Type B pancreatic cell (in vitro differentiated cells): ENCODE data around the gene SLC5A5. TPM values are rescaled to one million over a fixed set of nuclear protein-coding genes. Genes with fewer than 3 reads are reported as not detected.

ENCODE experiments used
- DNase-seq: peaks from one replicate; pipeline ENCODE4 v3.0.0; 2021; ENCODE audit warnings: mixed read lengths; ENCODE audit not compliant: unreplicated experiment; ENCODE audit errors: extremely low spot score
- H3K27ac Mint-ChIP-seq: 2 replicates; pipeline ENCODE4 v1.8.0; 2021; ENCODE audit warnings: mild to moderate bottlenecking, mixed read lengths
- H3K27me3 Mint-ChIP-seq: 2 replicates; pipeline ENCODE4 v1.8.0; 2021; ENCODE audit warnings: mixed read lengths
- H3K36me3 Mint-ChIP-seq: 2 replicates; pipeline ENCODE4 v1.8.0; 2021; ENCODE audit warnings: mixed read lengths
- H3K4me1 Mint-ChIP-seq: one replicate; pipeline ENCODE4 v1.8.0; 2021; ENCODE audit warnings: mixed read lengths; ENCODE audit not compliant: unreplicated experiment
- H3K4me3 Mint-ChIP-seq: 2 replicates; pipeline ENCODE4 v1.8.0; 2021; ENCODE audit warnings: mild to moderate bottlenecking, mixed read lengths
- H3K9me3 Mint-ChIP-seq: 2 replicates; pipeline ENCODE4 v1.8.0; 2021; ENCODE audit warnings: mixed read lengths
- total RNA-seq: library from RNA; stranded (reverse); gene quantifications from 2 replicates; pipeline ENCODE4 v1.2.1, GENCODE V29; 2021; ENCODE audit warnings: low replicate concordance
- TF ChIP-seq, protein P1 (sequence below): fragments of 200-600 bp; sonication (generic); conservative IDR thresholded peaks from 2 replicates; pipeline ENCODE4 v1.5.0; 2021; ENCODE audit warnings: antibody characterized with exemption, mild to moderate bottlenecking

The SLC5A5 gene
- total RNA-seq, 1 donor from 2014 or later: 0.75 TPM

GRCh38 chr19:17831419-17831888, 40.3 kb upstream of the SLC5A5 start:
- Mint-ChIP-seq H3K4me3 (peak overlapping the region; percentile 90), H3K36me3 (no peaks in the 10 kb centered on the region), H3K27me3 (peaks cover 21% of the 10 kb centered on the region), H3K4me1 (peaks cover 10% of the 10 kb centered on the region), H3K9me3 (no peaks in the 10 kb centered on the region), H3K27ac (no peak overlapping the region)
- TF ChIP-seq, protein P1, sequence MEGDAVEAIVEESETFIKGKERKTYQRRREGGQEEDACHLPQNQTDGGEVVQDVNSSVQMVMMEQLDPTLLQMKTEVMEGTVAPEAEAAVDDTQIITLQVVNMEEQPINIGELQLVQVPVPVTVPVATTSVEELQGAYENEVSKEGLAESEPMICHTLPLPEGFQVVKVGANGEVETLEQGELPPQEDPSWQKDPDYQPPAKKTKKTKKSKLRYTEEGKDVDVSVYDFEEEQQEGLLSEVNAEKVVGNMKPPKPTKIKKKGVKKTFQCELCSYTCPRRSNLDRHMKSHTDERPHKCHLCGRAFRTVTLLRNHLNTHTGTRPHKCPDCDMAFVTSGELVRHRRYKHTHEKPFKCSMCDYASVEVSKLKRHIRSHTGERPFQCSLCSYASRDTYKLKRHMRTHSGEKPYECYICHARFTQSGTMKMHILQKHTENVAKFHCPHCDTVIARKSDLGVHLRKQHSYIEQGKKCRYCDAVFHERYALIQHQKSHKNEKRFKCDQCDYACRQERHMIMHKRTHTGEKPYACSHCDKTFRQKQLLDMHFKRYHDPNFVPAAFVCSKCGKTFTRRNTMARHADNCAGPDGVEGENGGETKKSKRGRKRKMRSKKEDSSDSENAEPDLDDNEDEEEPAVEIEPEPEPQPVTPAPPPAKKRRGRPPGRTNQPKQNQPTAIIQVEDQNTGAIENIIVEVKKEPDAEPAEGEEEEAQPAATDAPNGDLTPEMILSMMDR: no peak
- no peak for DNase-seq

DNA sequence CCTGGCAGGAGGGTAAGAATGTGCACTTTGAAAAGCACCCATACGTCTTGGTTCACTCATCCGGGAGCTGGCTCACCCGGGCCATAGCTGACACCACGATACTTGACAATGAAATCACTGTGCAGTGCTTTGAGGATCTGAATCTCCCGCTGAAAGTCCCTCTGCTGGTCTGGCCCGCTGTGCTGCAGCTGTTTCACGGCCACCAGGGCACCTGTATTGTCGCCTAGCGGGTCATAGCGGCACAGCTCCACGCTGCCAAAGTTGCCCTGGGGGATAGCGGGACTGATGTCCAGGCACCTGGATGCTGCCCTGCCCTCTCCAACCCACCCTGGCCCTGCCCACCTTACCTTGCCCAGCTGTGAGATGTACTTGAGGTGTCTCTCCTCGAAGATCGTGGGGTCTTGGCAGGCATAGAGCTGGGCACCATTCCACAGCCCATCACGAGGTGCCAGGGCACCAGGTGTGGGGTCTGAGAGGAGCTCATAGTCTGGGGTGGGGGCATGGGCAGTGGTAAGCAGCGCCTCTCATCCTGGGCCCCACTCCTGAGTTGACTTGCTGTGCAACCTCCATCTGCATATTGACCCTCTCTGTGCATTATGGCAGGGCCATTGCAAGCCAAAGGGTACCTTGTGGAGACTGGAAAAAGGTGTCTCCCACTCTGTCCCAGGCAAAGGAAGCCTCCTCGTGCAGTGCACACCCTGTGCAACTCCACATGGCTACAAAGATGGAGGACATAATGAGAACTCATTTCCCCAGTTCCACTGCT, 39.1 kb upstream of the SLC5A5 start:
- peaks cover 10% of the 10 kb centered on the region for H3K4me1 Mint-ChIP-seq
- no peaks in the 10 kb centered on the region for H3K9me3 Mint-ChIP-seq

DNA sequence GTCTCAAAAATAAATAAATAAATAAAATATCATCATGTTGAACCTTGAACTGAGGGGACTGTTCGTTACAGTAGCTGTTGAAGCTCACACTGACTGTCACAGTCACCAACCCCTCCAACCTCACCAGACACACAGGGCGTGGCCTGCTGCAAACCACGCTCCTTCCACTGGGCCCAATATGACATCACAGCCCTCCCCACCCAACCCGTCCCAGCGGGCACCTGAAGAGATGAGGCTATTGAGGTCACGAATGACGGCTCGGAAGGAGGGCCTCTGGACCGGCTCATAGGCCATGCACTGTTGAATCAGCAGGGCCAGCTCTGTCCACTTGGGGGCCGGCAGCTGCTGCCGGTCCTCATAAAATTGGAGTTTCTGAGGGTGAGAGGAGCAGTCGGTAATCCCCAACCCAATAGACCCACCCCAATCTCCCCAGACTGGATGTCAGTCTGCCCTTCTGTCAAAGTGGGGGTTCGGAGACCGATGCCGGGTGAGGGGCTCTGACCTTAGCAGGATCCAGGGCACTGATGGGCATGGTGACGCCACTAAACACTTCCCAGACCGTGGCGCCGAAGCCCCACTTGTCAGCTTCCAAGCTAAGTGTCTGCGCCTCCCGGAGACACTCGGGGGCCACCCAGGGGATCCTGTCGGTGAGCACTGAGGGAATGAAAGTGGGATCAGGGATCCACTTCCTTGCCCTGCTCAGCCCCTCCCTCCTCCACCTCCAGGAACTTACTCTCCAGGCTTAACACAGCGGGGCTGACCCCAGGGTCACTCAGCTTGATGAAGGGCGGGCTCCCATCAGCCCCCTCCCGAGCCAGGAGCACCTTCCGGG, 37.2 kb upstream of the SLC5A5 start:
- no peak overlapping the region for H3K27ac Mint-ChIP-seq
- no peak for DNase-seq

More for the DNA sequence above, 39.1 kb upstream of the SLC5A5 start:
- Mint-ChIP-seq H3K4me3 (no peak overlapping the region), H3K27ac (no peak overlapping the region), H3K27me3 (peaks cover 25% of the 10 kb centered on the region), H3K36me3 (no peaks in the 10 kb centered on the region)
- no peak for DNase-seq
- TF ChIP-seq, protein P1: no peak

GRCh38 chr19:17835182-17836006, 36.4 kb upstream of the SLC5A5 start:
- Mint-ChIP-seq H3K36me3 (no peaks in the 10 kb centered on the region), H3K27ac (no peak overlapping the region), H3K9me3 (no peaks in the 10 kb centered on the region), H3K4me3 (no peak overlapping the region), H3K27me3 (peaks cover 37% of the 10 kb centered on the region), H3K4me1 (peaks cover 8% of the 10 kb centered on the region)
- TF ChIP-seq, protein P1: no peak
- no peak for DNase-seq

More for the DNA sequence above, 37.2 kb upstream of the SLC5A5 start:
- peaks cover 10% of the 10 kb centered on the region for H3K4me1 Mint-ChIP-seq
- H3K4me3 Mint-ChIP-seq: no peak overlapping the region
- TF ChIP-seq, protein P1: peak; percentile 60
- H3K9me3 Mint-ChIP-seq: no peaks in the 10 kb centered on the region
- peaks cover 36% of the 10 kb centered on the region for H3K27me3 Mint-ChIP-seq
- H3K36me3 Mint-ChIP-seq: no peaks in the 10 kb centered on the region

DNA sequence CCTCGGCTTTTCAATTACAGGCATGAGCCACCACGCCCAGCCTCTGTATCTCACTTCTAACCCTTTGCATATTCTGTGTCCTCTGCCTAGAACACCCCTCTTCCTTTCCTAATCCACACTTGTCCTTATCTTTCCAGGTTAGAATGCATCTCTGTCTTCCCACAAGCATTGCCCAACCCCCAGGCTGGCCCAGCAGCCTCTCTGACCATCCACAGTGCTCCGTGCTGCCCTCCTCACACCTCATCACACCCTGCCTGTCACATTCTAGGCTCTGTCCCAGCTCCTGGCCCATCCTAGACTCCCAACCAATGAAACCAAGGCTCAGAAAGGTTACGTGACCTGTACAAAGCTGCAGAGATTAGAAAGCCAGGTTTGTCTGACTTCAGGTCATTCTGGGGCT, 35.2 kb upstream of the SLC5A5 start:
- no peak for DNase-seq
- H3K36me3 Mint-ChIP-seq: no peaks in the 10 kb centered on the region
- H3K4me3 Mint-ChIP-seq: no peak overlapping the region
- no peaks in the 10 kb centered on the region for H3K9me3 Mint-ChIP-seq
- TF ChIP-seq, protein P1: no peak
- peaks cover 6% of the 10 kb centered on the region for H3K4me1 Mint-ChIP-seq
- peaks cover 38% of the 10 kb centered on the region for H3K27me3 Mint-ChIP-seq
- no peak overlapping the region for H3K27ac Mint-ChIP-seq
